ENCODE results near the gene YTHDF1. TPM values are rescaled to one million over a fixed set of nuclear protein-coding genes. Genes with fewer than 3 reads are reported as not detected.
A peak's percentile ranks its signal among the peaks of the same experiment; 100 is the strongest.
"Not testable (repeated sequence)": the region's sequence is repeated elsewhere in the genome, so short reads cannot be mapped to it uniquely, and the experiment has no call there.

Gene YTHDF1
- total RNA-seq, 1 donor from 2014 or later = 43.3 TPM

DNA sequence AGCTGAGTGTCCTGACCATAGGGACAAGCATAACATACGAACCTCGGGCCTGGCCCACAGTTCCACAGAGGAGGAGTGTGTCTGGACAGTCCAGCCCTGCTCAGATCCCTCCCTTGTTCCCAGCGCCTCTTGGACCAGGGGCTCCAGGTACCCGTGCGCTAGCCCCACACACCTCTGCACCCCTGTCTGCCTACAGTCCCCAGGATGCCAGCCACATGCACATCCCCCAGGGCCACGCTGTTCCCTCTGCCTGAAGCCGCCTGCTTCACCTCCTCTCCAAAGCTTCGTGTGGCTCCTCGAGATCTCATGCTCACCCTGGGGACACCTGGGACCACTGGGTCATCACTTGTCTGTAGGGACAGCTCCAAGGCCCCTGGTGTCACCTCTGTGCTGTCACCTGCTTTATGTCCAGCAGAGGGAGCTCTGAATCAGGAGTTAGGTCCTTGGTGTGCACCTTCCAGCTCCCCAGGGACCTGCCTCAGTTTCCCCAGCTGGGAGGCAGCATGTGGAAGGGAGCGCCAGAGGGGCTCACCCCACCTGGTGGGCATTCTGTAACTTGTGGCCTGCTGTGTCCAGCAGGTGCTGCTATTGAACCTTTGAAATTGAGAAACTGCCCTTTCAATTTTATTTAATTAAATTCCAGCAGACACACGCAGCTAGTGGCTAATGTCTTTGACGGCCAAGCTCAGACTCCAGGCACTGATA lies 7.3 kb upstream of the YTHDF1 start:
- peaks cover 7% of the 10 kb centered on the region for H3K27me3 Mint-ChIP-seq (ENCODE audit: unreplicated experiment)
- H3K4me1 Mint-ChIP-seq (ENCODE audit: low read depth, unreplicated experiment) = peaks cover 9% of the 10 kb centered on the region
- no peak overlapping the region for H3K4me3 Mint-ChIP-seq (ENCODE audit: unreplicated experiment)
- H3K36me3 Mint-ChIP-seq (ENCODE audit: unreplicated experiment) = no peaks in the 10 kb centered on the region
- no peak for DNase-seq
- H3K27ac Mint-ChIP-seq (ENCODE audit: unreplicated experiment) = no peak overlapping the region
- peak; percentile 93 for TF ChIP-seq CTCF (IDR thresholded peaks at IDR 0.05; ENCODE audit: partially characterized antibody, unreplicated experiment)
- H3K9me3 Mint-ChIP-seq (ENCODE audit: unreplicated experiment) = peaks cover 4% of the 10 kb centered on the region

DNA sequence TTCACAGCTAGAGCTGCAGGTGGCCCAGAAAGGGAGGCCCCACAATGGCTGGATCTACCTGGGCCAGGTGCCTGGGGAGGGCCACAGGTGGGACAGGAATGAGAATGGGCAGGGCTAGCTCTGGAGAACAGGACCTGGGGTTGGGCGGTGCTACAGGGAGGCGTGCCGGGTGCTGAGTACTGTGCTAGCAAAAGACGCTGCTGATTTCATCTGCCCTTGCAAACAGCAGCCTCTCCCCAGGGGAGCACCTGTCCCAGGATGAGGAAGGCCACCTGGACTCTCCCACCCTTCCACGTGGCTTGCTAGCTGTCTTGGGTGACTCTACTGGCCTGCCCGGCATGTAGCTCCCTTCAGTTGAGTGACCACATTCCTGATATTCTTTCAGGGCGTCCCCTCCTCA lies 6.6 kb upstream of the YTHDF1 start:
- H3K36me3 Mint-ChIP-seq (ENCODE audit: unreplicated experiment) = no peaks in the 10 kb centered on the region
- no peak for DNase-seq
- peaks cover 9% of the 10 kb centered on the region for H3K4me1 Mint-ChIP-seq (ENCODE audit: low read depth, unreplicated experiment)
- H3K27me3 Mint-ChIP-seq (ENCODE audit: unreplicated experiment) = peaks cover 7% of the 10 kb centered on the region
- no peak for TF ChIP-seq CTCF (IDR thresholded peaks at IDR 0.05; ENCODE audit: partially characterized antibody, unreplicated experiment)
- H3K9me3 Mint-ChIP-seq (ENCODE audit: unreplicated experiment) = peaks cover 5% of the 10 kb centered on the region
- no peak overlapping the region for H3K27ac Mint-ChIP-seq (ENCODE audit: unreplicated experiment)
- no peak overlapping the region for H3K4me3 Mint-ChIP-seq (ENCODE audit: unreplicated experiment)

DNA sequence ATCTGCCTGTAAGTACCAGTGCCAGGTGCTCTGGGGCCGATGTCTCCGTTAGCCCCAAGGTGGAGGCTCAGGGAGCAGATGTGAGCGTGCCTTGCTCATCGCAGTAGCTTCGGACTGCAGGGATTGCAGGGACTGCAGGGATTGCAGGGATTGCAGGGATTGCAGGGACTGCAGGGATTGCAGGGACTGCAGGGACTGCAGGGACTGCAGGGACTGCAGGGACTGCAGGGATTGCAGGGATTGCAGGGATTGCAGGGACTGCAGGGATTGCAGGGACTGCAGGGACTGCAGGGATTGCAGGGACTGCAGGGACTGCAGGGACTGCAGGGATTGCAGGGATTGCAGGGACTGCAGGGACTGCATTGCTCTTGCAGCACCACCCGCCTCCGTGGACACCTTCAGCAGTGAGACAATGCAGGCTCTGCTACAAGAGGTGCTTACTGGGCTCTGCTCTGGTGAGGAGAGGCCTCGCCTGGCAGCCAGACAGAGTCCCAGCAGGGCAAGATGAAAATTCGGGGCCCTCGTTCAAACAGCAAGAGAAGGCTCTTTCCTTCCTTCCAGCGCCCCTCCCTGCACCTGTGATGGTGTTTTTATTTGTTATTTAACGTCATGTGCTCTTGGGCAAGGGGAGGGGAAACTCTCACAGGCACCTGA lies 5.6 kb upstream of the YTHDF1 start:
- not testable (repeated sequence) for H3K36me3 Mint-ChIP-seq (ENCODE audit: unreplicated experiment)

GRCh38 chr20:63220696-63221399 lies 4.9 kb upstream of the YTHDF1 start:
- no peak for DNase-seq
- TF ChIP-seq CTCF (IDR thresholded peaks at IDR 0.05; ENCODE audit: partially characterized antibody, unreplicated experiment) = no peak
- no peaks in the 10 kb centered on the region for H3K36me3 Mint-ChIP-seq (ENCODE audit: unreplicated experiment)
- peaks cover 7% of the 10 kb centered on the region for H3K27me3 Mint-ChIP-seq (ENCODE audit: unreplicated experiment)
- peaks cover 8% of the 10 kb centered on the region for H3K9me3 Mint-ChIP-seq (ENCODE audit: unreplicated experiment)
- no peak overlapping the region for H3K27ac Mint-ChIP-seq (ENCODE audit: unreplicated experiment)
- H3K4me1 Mint-ChIP-seq (ENCODE audit: low read depth, unreplicated experiment) = peaks cover 15% of the 10 kb centered on the region
- no peak overlapping the region for H3K4me3 Mint-ChIP-seq (ENCODE audit: unreplicated experiment)

More for the DNA sequence above, 5.6 kb upstream of the YTHDF1 start:
- DNase-seq; H3K4me3 Mint-ChIP-seq (ENCODE audit: unreplicated experiment); H3K27me3 Mint-ChIP-seq (ENCODE audit: unreplicated experiment); H3K9me3 Mint-ChIP-seq (ENCODE audit: unreplicated experiment); H3K27ac Mint-ChIP-seq (ENCODE audit: unreplicated experiment): not testable (repeated sequence)
- H3K4me1 Mint-ChIP-seq (ENCODE audit: low read depth, unreplicated experiment) = peaks cover 15% of the 10 kb centered on the region

GRCh38 chr20:63219866-63220521 lies 4.1 kb upstream of the YTHDF1 start:
- H3K4me3 Mint-ChIP-seq (ENCODE audit: unreplicated experiment) = peak overlapping the region; percentile 44
- H3K27ac Mint-ChIP-seq (ENCODE audit: unreplicated experiment) = no peak overlapping the region
- no peak for TF ChIP-seq CTCF (IDR thresholded peaks at IDR 0.05; ENCODE audit: partially characterized antibody, unreplicated experiment)

More at GRCh38 chr20:63219866-63220521, 4.1 kb upstream of the YTHDF1 start:
- Mint-ChIP-seq H3K27me3 (ENCODE audit: unreplicated experiment) (peaks cover 12% of the 10 kb centered on the region), H3K4me1 (ENCODE audit: low read depth, unreplicated experiment) (peaks cover 15% of the 10 kb centered on the region), H3K9me3 (ENCODE audit: unreplicated experiment) (peaks cover 6% of the 10 kb centered on the region), H3K36me3 (ENCODE audit: unreplicated experiment) (no peaks in the 10 kb centered on the region)
- DNase-seq = no peak
